Measurements from ENCODE around the gene PDE11A.

Gene PDE11A

DNA sequence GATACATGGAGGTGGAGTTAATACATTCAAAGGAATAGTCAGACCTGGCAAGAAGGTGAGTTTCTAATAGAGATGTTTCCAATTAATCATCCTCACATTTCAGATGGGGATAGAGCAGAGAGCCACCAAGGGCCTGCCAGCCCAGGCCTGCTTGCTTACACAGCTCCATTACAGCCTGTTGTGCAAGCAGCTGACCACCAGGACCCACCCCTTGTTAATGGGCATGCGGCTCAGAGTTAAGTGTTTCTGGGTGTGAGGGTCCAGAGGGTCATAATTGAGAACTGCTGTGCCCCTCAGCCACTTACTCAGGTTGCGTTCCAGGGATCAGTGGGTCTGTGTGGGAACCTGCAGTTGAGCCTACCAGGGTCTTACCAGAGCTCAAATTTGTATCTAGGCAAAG, 480.2 kb downstream of the PDE11A start:
- DNase-seq, result no peak

DNA sequence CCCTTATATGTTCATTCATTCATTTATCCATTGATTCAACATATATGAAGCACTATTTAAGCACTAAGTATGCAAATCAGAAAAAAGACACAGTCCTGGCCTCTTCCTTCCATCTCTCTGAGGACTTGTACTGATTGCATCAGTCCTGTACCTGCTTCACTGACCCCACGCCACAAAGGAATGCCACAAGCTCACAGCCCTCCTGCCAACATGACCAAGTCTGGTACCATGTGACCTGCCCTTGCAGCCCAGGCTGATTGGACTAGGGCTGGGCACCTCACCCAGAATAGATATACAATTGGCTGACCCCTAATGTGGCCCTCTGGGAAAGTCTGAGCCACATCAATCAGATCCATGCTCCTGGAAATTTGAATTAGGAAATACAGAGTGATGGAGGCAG, 483.4 kb downstream of the PDE11A start:
- DNase-seq, result no peak

DNA sequence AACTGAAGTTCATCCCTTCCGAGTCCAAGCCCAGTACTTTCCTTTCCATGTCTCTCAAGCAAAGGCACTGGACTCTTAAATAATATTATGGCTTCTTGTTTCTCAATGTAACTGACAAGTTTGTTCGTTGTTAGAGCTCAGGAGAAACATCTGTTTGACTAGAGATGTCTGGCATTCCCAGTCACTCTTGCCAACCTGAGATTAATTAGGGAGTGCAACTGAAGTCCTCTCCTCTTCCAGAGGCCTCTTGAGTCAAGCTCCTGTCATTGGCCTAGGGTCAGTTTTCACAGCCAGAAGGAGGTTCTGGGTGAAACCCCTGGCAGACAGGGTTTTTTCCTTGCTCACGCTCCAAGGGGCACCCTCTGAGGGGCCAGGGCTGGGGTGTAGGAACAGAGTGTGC, 483.9 kb downstream of the PDE11A start:
- no peak for DNase-seq

DNA sequence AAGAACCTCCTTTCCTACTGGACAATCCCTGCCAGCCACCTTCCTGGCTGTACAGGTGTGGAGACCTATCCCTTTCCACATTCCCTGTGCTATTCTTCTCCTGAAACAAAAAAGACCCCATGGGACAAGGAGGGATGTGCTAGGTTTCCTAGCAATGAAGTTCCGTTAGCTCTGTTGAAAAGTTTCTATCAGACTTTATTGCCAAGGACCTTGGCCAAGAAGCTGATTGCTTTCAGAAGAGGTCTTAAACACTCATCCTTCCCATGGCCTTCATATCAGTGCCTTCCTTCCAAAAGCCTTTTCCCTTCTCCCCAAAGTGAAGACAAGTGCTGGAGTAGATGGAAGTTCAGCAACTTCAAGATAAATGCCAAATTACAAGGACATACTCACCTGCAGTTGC, 485.2 kb downstream of the PDE11A start:
- no peak for DNase-seq

DNA sequence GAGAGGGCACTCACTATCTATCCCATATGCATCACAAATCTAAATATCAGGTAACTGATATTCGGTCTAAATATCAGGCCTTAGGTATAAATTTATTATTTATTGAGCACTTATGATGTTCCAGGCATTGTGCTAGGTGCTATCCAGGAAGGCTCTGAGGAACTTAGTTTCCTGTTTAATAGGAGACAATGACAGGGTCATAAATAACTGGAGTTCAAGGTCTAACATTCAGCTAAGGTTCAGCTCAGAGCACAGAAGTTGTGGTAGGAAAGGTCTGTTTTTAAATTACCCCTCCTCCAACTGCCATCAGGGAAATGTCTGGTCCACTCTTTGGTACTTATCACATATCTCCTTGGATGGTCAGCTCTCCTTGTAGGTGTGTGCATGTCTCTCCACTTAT, 486.4 kb downstream of the PDE11A start:
- DNase-seq, result no peak

DNA sequence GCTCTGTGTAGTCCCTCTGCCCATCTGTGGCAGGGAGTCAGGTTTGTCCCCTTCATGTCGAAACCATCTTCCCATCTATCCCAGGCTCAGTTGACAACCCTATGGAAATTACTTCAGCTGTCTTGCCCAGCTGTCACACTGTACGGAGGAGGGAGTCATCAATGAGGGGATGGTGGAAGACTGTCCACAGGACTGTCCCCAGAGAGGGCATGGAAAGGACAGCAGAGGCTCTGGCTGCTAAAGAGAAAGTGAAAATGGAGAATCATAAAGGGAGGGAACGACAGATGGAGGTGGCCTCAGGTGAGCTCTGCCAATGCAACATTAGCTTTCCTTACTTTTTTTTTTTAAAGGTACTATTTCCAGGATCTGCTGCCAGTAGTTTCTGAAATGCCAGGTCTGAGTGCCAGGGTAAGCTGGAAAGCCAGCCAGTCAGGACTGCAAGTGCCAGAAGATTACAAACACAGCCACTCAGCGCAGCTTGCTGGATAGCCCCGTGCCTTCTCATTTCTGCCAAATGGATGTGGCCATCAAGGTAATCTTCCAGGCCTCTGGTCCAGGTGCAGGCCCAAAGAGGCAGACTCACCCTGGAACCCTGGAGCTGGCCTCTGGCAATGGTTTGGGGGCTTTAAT, 487.2 kb downstream of the PDE11A start:
- no peak for DNase-seq

DNA sequence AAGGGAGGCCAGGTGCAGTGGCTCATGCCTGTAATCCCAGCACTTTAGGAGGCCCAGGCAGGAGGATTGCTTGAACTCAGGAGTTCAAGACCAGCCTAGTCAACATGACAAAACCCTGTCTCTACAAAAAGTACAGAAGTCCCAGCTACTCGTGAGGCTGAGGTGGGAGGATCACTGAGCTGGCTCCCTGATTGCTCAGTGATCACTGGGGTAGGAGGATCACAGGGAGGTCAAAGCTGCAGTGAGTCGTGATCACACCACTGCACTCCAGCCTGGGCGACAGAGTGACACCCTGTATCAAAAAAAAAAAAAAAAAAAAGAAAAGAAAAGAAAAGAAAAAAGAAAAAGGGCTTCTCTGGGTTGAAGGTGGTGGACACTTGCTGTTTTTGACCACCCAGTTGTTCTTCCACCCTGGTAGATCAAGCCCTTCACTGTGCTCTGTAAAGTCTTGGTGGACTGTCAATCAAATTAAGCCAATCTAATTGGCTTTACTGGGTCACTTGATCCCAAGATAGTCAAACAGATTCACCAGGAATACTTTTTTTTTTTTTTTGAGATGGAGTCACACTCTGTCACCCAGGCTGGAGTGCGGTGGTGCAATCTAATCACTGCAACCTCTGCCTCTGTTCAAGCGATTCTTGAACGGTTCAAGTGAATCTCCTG, 488.4 kb downstream of the PDE11A start:
- no peak for DNase-seq

DNA sequence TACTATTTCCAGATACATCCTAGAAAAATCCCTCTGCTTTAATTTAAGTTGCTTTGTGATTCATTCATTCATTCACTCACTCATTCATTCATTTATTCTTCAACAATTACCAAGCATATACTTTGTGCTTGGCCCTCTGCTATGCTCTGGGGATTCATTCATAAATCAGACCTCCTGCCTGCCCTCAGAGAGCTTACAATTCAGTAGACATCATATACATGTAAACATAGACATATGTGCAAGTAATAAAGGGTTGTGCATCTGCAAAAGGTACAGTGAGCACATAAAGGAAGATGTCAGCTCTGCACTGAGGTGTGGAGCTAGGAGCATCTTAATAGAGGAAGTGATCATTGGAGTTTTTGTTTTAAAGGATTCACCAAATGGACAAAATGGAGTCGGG, 490.6 kb downstream of the PDE11A start:
- DNase-seq, result no peak

DNA sequence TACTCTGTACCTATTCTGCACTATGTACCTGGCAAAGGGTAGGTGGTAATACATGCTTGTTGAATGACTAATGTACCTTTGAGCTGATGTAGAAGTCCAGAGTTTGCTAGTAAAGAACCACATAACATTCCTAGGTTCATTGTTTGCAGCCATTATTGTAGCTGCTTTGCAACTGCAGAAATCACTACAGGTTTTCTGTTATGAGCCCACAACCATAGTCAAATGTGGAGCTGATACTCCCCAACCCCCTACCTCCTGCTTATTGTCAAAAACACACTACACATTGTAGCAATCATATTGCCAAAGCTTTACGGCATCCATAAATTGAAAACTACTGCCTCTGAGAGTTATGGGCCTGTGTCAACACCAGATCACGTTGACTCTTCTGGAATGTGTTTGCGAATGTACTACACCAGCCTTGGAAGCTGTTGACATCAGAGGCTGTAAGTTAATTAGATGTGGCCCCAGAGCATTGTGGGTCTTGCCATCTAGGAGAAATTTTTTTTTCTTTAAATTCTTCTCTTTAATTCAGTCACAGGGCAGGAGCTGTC, 493.0 kb downstream of the PDE11A start:
- no peak for DNase-seq

DNA sequence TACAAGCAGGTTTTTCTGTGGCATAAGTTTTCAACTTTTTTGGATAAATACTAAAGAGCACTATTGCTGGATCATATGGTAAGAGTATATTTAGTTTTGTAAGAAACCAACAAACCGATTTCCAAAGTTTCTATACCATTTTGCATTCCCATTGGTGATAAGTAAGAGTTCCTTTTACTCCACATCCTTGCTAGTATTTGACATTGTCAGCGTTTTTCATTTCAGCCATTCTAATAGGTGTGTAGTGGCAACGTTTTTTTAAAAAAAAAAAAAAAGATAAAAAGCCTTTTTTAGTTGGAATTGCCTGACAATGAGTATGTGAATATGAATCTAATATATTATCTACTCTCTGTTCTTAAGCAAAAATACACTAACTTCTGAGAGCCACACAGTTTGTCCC, 494.1 kb downstream of the PDE11A start:
- DNase-seq, result no peak

DNA sequence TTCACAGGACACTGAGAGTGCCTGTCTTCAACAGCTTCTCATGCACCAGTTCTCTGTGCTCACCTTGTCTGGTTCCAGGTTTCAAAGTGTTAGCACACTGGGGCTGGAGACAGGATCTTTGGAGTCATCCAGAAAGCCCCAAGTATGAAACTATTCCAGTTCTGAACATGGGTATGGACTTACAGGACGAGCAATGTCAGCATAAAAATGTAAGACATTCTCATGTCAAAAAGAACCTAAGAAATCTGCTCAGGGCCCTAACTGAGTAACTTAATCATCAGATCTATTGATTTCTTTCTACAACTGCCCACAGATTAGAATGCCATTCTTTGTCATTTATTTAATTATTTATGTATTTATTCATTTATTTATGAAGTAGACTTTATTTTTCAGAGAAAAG, 495.5 kb downstream of the PDE11A start:
- no peak for DNase-seq

DNA sequence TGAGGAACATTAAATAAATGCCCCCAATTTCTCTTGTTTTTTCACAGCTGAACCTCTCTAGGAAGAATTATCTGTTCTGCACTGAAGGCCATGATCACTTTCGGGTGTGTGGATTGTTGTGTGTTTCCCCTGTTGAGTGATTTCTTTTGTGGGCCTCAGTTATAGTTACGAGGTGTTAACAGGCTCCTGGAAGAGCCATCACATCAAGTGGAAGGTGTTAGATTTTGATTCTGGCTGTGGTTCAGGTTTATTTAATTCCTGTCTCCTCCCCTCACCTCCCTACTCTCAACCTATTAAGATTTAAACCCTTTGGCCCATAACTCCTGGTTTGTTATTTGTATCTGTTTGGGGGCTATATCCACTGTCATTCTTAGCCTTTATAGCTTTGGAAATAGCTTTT, 497.2 kb downstream of the PDE11A start:
- no peak for DNase-seq

DNA sequence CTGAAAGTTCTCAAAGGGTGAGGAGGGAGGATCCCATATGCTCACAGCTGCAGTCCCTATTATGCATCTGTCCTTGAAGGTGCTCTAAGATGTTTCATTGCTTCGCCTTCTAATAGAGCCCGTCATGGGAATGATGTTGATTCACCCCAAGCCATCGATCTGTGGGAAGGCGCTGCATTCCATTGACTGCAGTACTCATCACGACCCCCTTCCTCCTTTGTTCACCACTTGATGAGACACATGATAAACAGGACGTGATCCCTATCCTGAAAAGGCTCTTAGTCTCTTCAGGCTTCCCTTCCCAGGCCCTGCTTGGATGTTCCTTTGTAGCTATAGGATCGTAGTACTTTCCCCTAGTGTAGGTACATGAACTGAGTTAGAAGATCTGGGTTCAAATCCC, 498.2 kb downstream of the PDE11A start:
- no peak for DNase-seq
